HG03432 (cell line): Measurements from ENCODE around the gene IL12RB1.

ENCODE experiments used
- ATAC-seq: cut with Tn5 transposase; IDR thresholded peaks from one replicate; pipeline ENCODE4 v1.9.1; 2021; ENCODE audit warnings: mild to moderate bottlenecking, moderate library complexity; ENCODE audit not compliant: unreplicated experiment

Gene IL12RB1

GRCh38 chr19:18013210-18014111, 73.3 kb downstream of the IL12RB1 start:
- ATAC-seq = no peak

DNA sequence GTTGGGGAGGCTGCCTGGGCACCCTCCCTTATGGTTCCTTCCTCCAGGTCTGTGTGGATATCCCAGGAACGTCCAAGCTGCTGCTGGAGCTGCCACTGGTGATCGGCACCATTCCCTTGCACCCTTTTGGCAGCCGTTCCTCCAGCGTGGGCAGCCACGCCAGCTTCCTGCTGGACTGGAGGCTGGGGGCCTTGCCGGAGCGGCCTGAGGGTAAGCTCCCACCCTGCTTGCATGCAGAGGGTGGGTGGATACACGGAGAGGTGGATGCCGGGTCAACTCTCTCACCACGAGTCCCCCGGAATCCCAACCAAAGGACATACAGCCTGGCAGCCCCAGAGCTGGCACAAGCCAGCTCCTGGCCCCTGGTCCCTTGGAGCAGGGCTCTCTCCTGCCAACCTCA, 76.6 kb downstream of the IL12RB1 start:
- ATAC-seq = no peak

GRCh38 chr19:18009412-18010066, 77.2 kb downstream of the IL12RB1 start:
- no peak for ATAC-seq
